ENCODE results near the gene REG1B.

DNA sequence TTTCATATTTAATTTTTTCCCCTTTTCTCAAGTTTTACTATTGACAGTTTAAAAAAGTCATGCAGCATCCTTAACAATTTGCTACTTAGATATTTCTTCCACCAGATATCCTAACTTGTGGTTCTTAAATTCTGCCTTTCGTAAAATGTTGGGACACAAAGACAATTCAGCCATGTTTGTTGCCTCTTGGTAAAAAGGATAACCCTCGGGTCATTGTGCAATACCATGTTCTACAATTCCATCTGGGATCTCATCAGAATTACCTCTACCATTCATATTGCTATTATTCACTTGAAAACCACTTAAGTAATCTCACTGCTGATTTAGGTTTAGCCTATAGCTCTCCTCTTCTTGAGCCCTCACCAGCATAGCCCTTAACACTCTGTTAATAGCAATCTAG, 13.2 kb upstream of the REG1B start:
- TF ChIP-seq, protein P1, sequence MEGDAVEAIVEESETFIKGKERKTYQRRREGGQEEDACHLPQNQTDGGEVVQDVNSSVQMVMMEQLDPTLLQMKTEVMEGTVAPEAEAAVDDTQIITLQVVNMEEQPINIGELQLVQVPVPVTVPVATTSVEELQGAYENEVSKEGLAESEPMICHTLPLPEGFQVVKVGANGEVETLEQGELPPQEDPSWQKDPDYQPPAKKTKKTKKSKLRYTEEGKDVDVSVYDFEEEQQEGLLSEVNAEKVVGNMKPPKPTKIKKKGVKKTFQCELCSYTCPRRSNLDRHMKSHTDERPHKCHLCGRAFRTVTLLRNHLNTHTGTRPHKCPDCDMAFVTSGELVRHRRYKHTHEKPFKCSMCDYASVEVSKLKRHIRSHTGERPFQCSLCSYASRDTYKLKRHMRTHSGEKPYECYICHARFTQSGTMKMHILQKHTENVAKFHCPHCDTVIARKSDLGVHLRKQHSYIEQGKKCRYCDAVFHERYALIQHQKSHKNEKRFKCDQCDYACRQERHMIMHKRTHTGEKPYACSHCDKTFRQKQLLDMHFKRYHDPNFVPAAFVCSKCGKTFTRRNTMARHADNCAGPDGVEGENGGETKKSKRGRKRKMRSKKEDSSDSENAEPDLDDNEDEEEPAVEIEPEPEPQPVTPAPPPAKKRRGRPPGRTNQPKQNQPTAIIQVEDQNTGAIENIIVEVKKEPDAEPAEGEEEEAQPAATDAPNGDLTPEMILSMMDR (IDR thresholded peaks at IDR 0.05): no peak
- TF ChIP-seq, protein P2, sequence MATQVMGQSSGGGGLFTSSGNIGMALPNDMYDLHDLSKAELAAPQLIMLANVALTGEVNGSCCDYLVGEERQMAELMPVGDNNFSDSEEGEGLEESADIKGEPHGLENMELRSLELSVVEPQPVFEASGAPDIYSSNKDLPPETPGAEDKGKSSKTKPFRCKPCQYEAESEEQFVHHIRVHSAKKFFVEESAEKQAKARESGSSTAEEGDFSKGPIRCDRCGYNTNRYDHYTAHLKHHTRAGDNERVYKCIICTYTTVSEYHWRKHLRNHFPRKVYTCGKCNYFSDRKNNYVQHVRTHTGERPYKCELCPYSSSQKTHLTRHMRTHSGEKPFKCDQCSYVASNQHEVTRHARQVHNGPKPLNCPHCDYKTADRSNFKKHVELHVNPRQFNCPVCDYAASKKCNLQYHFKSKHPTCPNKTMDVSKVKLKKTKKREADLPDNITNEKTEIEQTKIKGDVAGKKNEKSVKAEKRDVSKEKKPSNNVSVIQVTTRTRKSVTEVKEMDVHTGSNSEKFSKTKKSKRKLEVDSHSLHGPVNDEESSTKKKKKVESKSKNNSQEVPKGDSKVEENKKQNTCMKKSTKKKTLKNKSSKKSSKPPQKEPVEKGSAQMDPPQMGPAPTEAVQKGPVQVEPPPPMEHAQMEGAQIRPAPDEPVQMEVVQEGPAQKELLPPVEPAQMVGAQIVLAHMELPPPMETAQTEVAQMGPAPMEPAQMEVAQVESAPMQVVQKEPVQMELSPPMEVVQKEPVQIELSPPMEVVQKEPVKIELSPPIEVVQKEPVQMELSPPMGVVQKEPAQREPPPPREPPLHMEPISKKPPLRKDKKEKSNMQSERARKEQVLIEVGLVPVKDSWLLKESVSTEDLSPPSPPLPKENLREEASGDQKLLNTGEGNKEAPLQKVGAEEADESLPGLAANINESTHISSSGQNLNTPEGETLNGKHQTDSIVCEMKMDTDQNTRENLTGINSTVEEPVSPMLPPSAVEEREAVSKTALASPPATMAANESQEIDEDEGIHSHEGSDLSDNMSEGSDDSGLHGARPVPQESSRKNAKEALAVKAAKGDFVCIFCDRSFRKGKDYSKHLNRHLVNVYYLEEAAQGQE (IDR thresholded peaks at IDR 0.05): no peak
- TF ChIP-seq, protein P3, sequence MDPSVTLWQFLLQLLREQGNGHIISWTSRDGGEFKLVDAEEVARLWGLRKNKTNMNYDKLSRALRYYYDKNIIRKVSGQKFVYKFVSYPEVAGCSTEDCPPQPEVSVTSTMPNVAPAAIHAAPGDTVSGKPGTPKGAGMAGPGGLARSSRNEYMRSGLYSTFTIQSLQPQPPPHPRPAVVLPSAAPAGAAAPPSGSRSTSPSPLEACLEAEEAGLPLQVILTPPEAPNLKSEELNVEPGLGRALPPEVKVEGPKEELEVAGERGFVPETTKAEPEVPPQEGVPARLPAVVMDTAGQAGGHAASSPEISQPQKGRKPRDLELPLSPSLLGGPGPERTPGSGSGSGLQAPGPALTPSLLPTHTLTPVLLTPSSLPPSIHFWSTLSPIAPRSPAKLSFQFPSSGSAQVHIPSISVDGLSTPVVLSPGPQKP (IDR thresholded peaks at IDR 0.05; ENCODE audit: low read depth, low read length): no peak
- TF ChIP-seq EP300 (IDR thresholded peaks at IDR 0.05): no peak
- TF ChIP-seq, protein P4, sequence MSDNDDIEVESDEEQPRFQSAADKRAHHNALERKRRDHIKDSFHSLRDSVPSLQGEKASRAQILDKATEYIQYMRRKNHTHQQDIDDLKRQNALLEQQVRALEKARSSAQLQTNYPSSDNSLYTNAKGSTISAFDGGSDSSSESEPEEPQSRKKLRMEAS (IDR thresholded peaks at IDR 0.05): no peak
- TF ChIP-seq POLR2A (IDR thresholded peaks at IDR 0.05; ENCODE audit: low read length): no peak
- no peak for TF ChIP-seq RFX5 (IDR thresholded peaks at IDR 0.05)
- no peak for TF ChIP-seq NR3C1 (IDR thresholded peaks at IDR 0.05)
- no peak for TF ChIP-seq POLR2AphosphoS2 (conservative IDR thresholded peaks at IDR 0.05; ENCODE audit: low read length)
- TF ChIP-seq, protein P5, sequence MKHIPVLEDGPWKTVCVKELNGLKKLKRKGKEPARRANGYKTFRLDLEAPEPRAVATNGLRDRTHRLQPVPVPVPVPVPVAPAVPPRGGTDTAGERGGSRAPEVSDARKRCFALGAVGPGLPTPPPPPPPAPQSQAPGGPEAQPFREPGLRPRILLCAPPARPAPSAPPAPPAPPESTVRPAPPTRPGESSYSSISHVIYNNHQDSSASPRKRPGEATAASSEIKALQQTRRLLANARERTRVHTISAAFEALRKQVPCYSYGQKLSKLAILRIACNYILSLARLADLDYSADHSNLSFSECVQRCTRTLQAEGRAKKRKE (CRISPR knock-in tag; IDR thresholded peaks at IDR 0.05; ENCODE audit: low read depth): no peak
- no peak for TF ChIP-seq NPAS2 (CRISPR knock-in tag; IDR thresholded peaks at IDR 0.05; ENCODE audit: borderline replicate concordance)
- TF ChIP-seq MAZ (IDR thresholded peaks at IDR 0.05; ENCODE audit: borderline replicate concordance, low read depth, low read length): no peak
- no peak for TF ChIP-seq KDM1A (IDR thresholded peaks at IDR 0.05; ENCODE audit: low read depth)
